Measurements from ENCODE around the gene AJM1.
A peak's percentile ranks its signal among the peaks of the same experiment; 100 is the strongest.
"Not testable (repeated sequence)": the region's sequence is repeated elsewhere in the genome, so short reads cannot be mapped to it uniquely, and the experiment has no call there.

AJM1 gene

GRCh38 chr9:136842380-136842948, at the start of gene AJM1:
Gene AJM1, plus strand, starts transcription at chr9:136842478. Its CDS starts 1,937 bp downstream, at chr9:136844415.
- peak; percentile 57 to 79 (median 70) for DNase-seq

- no peak for DNase-seq
These were observed 49.0 kb upstream of the AJM1 start for GRCh38 chr9:136793086-136793946.

GRCh38 chr9:136794281-136794999, 47.8 kb upstream of the AJM1 start:
- no peak for DNase-seq

GRCh38 chr9:136795000-136795348, 47.3 kb upstream of the AJM1 start:
- no peak for DNase-seq

GRCh38 chr9:136796238-136796774, 46.0 kb upstream of the AJM1 start, which contains the start of gene CCDC183:
Gene CCDC183, plus strand, starts transcription at chr9:136796338. Its CDS starts 60 bp downstream, at chr9:136796398.
- peak in 1 of 6 experiments; percentile 13 for DNase-seq

- not testable (repeated sequence) for DNase-seq
These were observed 45.4 kb upstream of the AJM1 start for GRCh38 chr9:136796775-136797347.

GRCh38 chr9:136798708-136799078, 43.6 kb upstream of the AJM1 start:
- no peak for DNase-seq

GRCh38 chr9:136799079-136799853, 43.0 kb upstream of the AJM1 start:
- DNase-seq: no peak

- peak; percentile 76 to 95 (median 89) for DNase-seq
These were observed 42.2 kb upstream of the AJM1 start for GRCh38 chr9:136799854-136800657.

- no peak for DNase-seq
These were observed 40.0 kb upstream of the AJM1 start for GRCh38 chr9:136802321-136802720.

GRCh38 chr9:136803009-136803550, 39.2 kb upstream of the AJM1 start:
- not testable (repeated sequence) for DNase-seq

GRCh38 chr9:136803551-136804508, 38.4 kb upstream of the AJM1 start:
- no peak for DNase-seq

- no peak for DNase-seq
These were observed 37.6 kb upstream of the AJM1 start for GRCh38 chr9:136804509-136805206.

GRCh38 chr9:136805207-136805740, 37.0 kb upstream of the AJM1 start:
- no peak for DNase-seq

GRCh38 chr9:136806067-136806466, 36.2 kb upstream of the AJM1 start:
- DNase-seq: no peak

GRCh38 chr9:136806631-136807201, 35.6 kb upstream of the AJM1 start:
- no peak for DNase-seq

GRCh38 chr9:136807281-136808074, 34.8 kb upstream of the AJM1 start, which contains the start of gene RABL6:
Gene RABL6, plus strand, starts transcription at chr9:136807948. Its CDS starts 249 bp downstream, at chr9:136808197.
- DNase-seq: peak; percentile 73 to 88 (median 78)
